Osteoblast (primary cell): ENCODE data around the gene JPH3. TPM values are rescaled to one million over a fixed set of nuclear protein-coding genes. Genes with fewer than 3 reads are reported as not detected.

Source experiments
- DNase-seq: peaks from one replicate; pipeline ENCODE4 v3.0.0; 2011; ENCODE audit warnings: low spot score, mixed read lengths; ENCODE audit not compliant: insufficient read length; ENCODE audit errors: missing footprints
- H2AFZ ChIP-seq: 2 replicates; pipeline ENCODE4 v1.6.0; 2011; ENCODE audit warnings: mild to moderate bottlenecking, low read length
- H3K27ac ChIP-seq: 2 replicates; pipeline ENCODE4 v1.5.1; 2011; ENCODE audit warnings: mild to moderate bottlenecking, low read depth, low read length, moderate library complexity
- H3K27me3 ChIP-seq: 2 replicates; pipeline ENCODE4 v1.6.0; 2012; ENCODE audit warnings: mild to moderate bottlenecking, control low read depth, inconsistent platforms, low read length, moderate library complexity; ENCODE audit not compliant: insufficient read depth
- H3K36me3 ChIP-seq: 2 replicates; pipeline ENCODE4 v1.5.1; 2011; ENCODE audit warnings: mild to moderate bottlenecking, low read length, control low read depth, moderate library complexity; ENCODE audit not compliant: insufficient read depth
- H3K4me1 ChIP-seq: 2 replicates; pipeline ENCODE4 v1.5.1; 2011; ENCODE audit warnings: mild to moderate bottlenecking, low read length, control low read depth, moderate library complexity; ENCODE audit not compliant: insufficient read depth
- H3K4me2 ChIP-seq: 2 replicates; pipeline ENCODE4 v1.6.0; 2011; ENCODE audit warnings: mild to moderate bottlenecking, low read length; ENCODE audit not compliant: insufficient read depth
- H3K4me3 ChIP-seq: fragments of 200-600 bp; sonication (generic); 3 replicates; pipeline ENCODE4 v1.5.1; 2012; ENCODE audit warnings: mild to moderate bottlenecking, low read length, inconsistent platforms; ENCODE audit not compliant: insufficient read depth
- H3K79me2 ChIP-seq: 2 replicates; pipeline ENCODE4 v1.6.0; 2012; ENCODE audit warnings: mild to moderate bottlenecking, low read length, control low read depth, inconsistent platforms; ENCODE audit not compliant: insufficient read depth
- H3K9me3 ChIP-seq: 2 replicates; pipeline ENCODE4 v1.5.1; 2011; ENCODE audit warnings: low read depth, low read length, control low read depth
- H4K20me1 ChIP-seq: 2 replicates; pipeline ENCODE4 v1.6.0; 2012; ENCODE audit warnings: mild to moderate bottlenecking, low read length, control low read depth; ENCODE audit not compliant: insufficient read depth
- CTCF ChIP-seq: IDR thresholded peaks from 2 replicates; pipeline ENCODE4 v1.5.1; 2011; ENCODE audit warnings: mild to moderate bottlenecking, low read depth, low read length, moderate library complexity; ENCODE audit errors: extremely low read depth
- total RNA-seq: library from RNA; depleted of rRNA; stranded (reverse); fragments of >200 nt; gene quantifications from 2 replicates; pipeline ENCODE4 v1.2.3, GENCODE V29; 2012

Gene JPH3
- total RNA-seq, 1 donor, result not detected

GRCh38 chr16:87720446-87720845 lies 118.1 kb downstream of the JPH3 start:
- no peak overlapping the region for H2AFZ ChIP-seq
- H3K27me3 ChIP-seq, result no peaks in the 10 kb centered on the region
- no peaks in the 10 kb centered on the region for H3K36me3 ChIP-seq
- H3K79me2 ChIP-seq, result no peaks in the 10 kb centered on the region
- H3K9me3 ChIP-seq, result no peaks in the 10 kb centered on the region
- H4K20me1 ChIP-seq, result peaks cover 29% of the 10 kb centered on the region
- no peak for DNase-seq
- H3K4me3 ChIP-seq, result no peak overlapping the region
- H3K4me1 ChIP-seq, result peaks cover 3% of the 10 kb centered on the region
- TF ChIP-seq CTCF, result no peak
- H3K4me2 ChIP-seq, result no peak overlapping the region
- H3K27ac ChIP-seq, result no peak overlapping the region

GRCh38 chr16:87721622-87722585 lies 119.6 kb downstream of the JPH3 start:
- TF ChIP-seq CTCF, result no peak
- H4K20me1 ChIP-seq, result peaks cover 29% of the 10 kb centered on the region

GRCh38 chr16:87722590-87723225 lies 120.4 kb downstream of the JPH3 start:
- peaks cover 29% of the 10 kb centered on the region for H4K20me1 ChIP-seq
- H3K4me3 ChIP-seq, result no peak overlapping the region
- TF ChIP-seq CTCF, result no peak
- peaks cover 3% of the 10 kb centered on the region for H3K36me3 ChIP-seq
- peaks cover 3% of the 10 kb centered on the region for H3K4me1 ChIP-seq
- H3K27me3 ChIP-seq, result no peaks in the 10 kb centered on the region
- no peaks in the 10 kb centered on the region for H3K79me2 ChIP-seq
- H2AFZ ChIP-seq, result no peak overlapping the region
- H3K27ac ChIP-seq, result no peak overlapping the region
- H3K9me3 ChIP-seq, result no peaks in the 10 kb centered on the region
- H3K4me2 ChIP-seq, result no peak overlapping the region
- DNase-seq, result no peak

More at GRCh38 chr16:87721622-87722585, 119.6 kb downstream of the JPH3 start:
- DNase-seq, result no peak
- Histone ChIP-seq H3K4me2 (no peak overlapping the region), H3K4me3 (no peak overlapping the region), H3K4me1 (peaks cover 3% of the 10 kb centered on the region), H2AFZ (no peak overlapping the region), H3K27me3 (no peaks in the 10 kb centered on the region), H3K36me3 (no peaks in the 10 kb centered on the region), H3K79me2 (no peaks in the 10 kb centered on the region), H3K27ac (no peak overlapping the region), H3K9me3 (no peaks in the 10 kb centered on the region)

GRCh38 chr16:87723226-87723623 lies 120.9 kb downstream of the JPH3 start:
- peak; percentile 99 for DNase-seq

More at GRCh38 chr16:87723226-87723623, 120.9 kb downstream of the JPH3 start:
- peak overlapping the region; percentile 9 for H3K4me2 ChIP-seq
- H3K4me1 ChIP-seq, result peaks cover 3% of the 10 kb centered on the region
- H3K27ac ChIP-seq, result peak overlapping the region; percentile 60
- H3K27me3 ChIP-seq, result no peaks in the 10 kb centered on the region
- H3K9me3 ChIP-seq, result no peaks in the 10 kb centered on the region
- no peak overlapping the region for H3K4me3 ChIP-seq
- H4K20me1 ChIP-seq, result peaks cover 29% of the 10 kb centered on the region
- H3K79me2 ChIP-seq, result no peaks in the 10 kb centered on the region
- TF ChIP-seq CTCF, result no peak
- H2AFZ ChIP-seq, result no peak overlapping the region
- peaks cover 4% of the 10 kb centered on the region for H3K36me3 ChIP-seq
